OCI-LY1 (cell line): Measurements from ENCODE around the gene COL5A2.

Experiments used
- H2AFZ ChIP-seq: fragments of 200-600 bp; sonication (generic), shearing (Covaris generic); 2 replicates; pipeline ENCODE4 v1.6.0; 2014; ENCODE audit warnings: antibody characterized with exemption, mild to moderate bottlenecking, low read length
- H3F3A ChIP-seq: fragments of 200-600 bp; sonication (generic), shearing (Covaris generic); 2 replicates; pipeline ENCODE4 v1.6.0; 2014; ENCODE audit warnings: mild to moderate bottlenecking, antibody characterized with exemption, low read length, moderate library complexity; ENCODE audit not compliant: insufficient read depth
- H3K27ac ChIP-seq: fragments of 200-600 bp; sonication (generic); 2 replicates; pipeline ENCODE4 v1.5.1; 2014; ENCODE audit warnings: low read length, mixed run types, mild to moderate bottlenecking, low read depth; ENCODE audit not compliant: poor library complexity, severe bottlenecking
- H3K27me3 ChIP-seq: fragments of 200-600 bp; sonication (generic); 2 replicates; pipeline ENCODE4 v1.6.0; 2014; ENCODE audit warnings: antibody characterized with exemption, mild to moderate bottlenecking, low read length, moderate library complexity; ENCODE audit not compliant: insufficient read depth
- H3K36me3 ChIP-seq: fragments of 200-600 bp; sonication (generic); 2 replicates; pipeline ENCODE4 v1.6.1; 2014; ENCODE audit warnings: mild to moderate bottlenecking, antibody characterized with exemption, low read length, moderate library complexity, mixed read lengths; ENCODE audit not compliant: insufficient read depth
- H3K4me1 ChIP-seq: fragments of 200-600 bp; sonication (generic); 2 replicates; pipeline ENCODE4 v1.5.1; 2014; ENCODE audit warnings: mild to moderate bottlenecking, low read length, moderate library complexity; ENCODE audit not compliant: insufficient read depth, severe bottlenecking
- H3K4me2 ChIP-seq: fragments of 200-600 bp; sonication (generic), shearing (Covaris generic); 2 replicates; pipeline ENCODE4 v1.6.1; 2014; ENCODE audit warnings: low read length
- H3K4me3 ChIP-seq: fragments of 200-600 bp; sonication (generic); 2 replicates; pipeline ENCODE4 v1.5.1; 2014; ENCODE audit warnings: low read length, low read depth, mild to moderate bottlenecking, mixed read lengths; ENCODE audit not compliant: poor library complexity, severe bottlenecking
- H3K79me2 ChIP-seq: fragments of 200-600 bp; shearing (Covaris generic); 2 replicates; pipeline ENCODE4 v1.6.1; 2016; ENCODE audit warnings: mixed run types, low read length, mixed read lengths; ENCODE audit not compliant: insufficient read depth
- H3K9ac ChIP-seq: fragments of 200-600 bp; sonication (generic), shearing (Covaris generic); 2 replicates; pipeline ENCODE4 v1.6.1; 2014; ENCODE audit warnings: mild to moderate bottlenecking, low read length, mixed read lengths
- H3K9me2 ChIP-seq: fragments of 200-600 bp; sonication (generic), shearing (Covaris generic); 2 replicates; pipeline ENCODE4 v1.6.1; 2014; ENCODE audit warnings: low read depth, mild to moderate bottlenecking, low read length, mixed read lengths
- H3K9me3 ChIP-seq: fragments of 200-600 bp; shearing (Covaris generic); 2 replicates; pipeline ENCODE4 v1.6.1; 2014; ENCODE audit warnings: low read length, mixed read lengths
- H4K20me1 ChIP-seq: fragments of 200-600 bp; sonication (generic), shearing (Covaris generic); 2 replicates; pipeline ENCODE4 v1.6.0; 2016; ENCODE audit warnings: mild to moderate bottlenecking, low read length; ENCODE audit not compliant: insufficient read depth
- CTCF ChIP-seq: fragments of 200-600 bp; sonication (generic), shearing (Covaris generic); IDR thresholded peaks from 2 replicates; pipeline ENCODE4 v1.5.1; 2017; ENCODE audit warnings: mild to moderate bottlenecking, antibody characterized with exemption, low read length, moderate library complexity, mixed read lengths
- EZH2 ChIP-seq: fragments of 200-600 bp; sonication (generic), shearing (Covaris generic); IDR thresholded peaks from 2 replicates; pipeline ENCODE4 v1.8.0; 2017; ENCODE audit warnings: borderline replicate concordance, mixed run types, mild to moderate bottlenecking, antibody characterized with exemption, low read length, moderate library complexity, mixed read lengths

The COL5A2 gene

DNA sequence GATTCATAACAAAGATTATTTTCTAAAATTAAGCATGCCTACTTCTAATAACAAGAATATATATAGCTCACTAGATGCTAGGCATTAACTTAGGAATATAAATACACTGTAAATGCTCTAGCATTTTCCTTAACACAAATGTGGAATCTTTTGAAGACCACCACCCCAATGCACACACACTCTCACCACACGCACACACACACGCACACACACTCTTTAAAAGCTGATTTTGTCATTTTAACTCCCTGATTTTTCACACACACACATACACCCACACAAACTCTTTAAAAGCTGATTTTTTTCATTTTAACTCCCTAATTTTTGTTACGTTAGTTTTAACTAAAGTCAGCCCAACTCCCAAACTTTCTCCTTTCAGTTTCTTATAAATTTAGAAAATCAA, 3.0 kb downstream of the COL5A2 start:
- Histone ChIP-seq H3K27me3 (no peaks in the 10 kb centered on the region), H3K27ac (no peak overlapping the region), H3K4me1 (no peaks in the 10 kb centered on the region), H4K20me1 (no peaks in the 10 kb centered on the region), H3K9me2 (no peaks in the 10 kb centered on the region), H3K9ac (no peak overlapping the region), H2AFZ (no peak overlapping the region), H3K9me3 (no peaks in the 10 kb centered on the region), H3F3A (no peaks in the 10 kb centered on the region), H3K4me2 (no peak overlapping the region), H3K4me3 (no peak overlapping the region), H3K36me3 (no peaks in the 10 kb centered on the region), H3K79me2 (no peaks in the 10 kb centered on the region)
- TF ChIP-seq CTCF (no peak), EZH2 (no peak)

DNA sequence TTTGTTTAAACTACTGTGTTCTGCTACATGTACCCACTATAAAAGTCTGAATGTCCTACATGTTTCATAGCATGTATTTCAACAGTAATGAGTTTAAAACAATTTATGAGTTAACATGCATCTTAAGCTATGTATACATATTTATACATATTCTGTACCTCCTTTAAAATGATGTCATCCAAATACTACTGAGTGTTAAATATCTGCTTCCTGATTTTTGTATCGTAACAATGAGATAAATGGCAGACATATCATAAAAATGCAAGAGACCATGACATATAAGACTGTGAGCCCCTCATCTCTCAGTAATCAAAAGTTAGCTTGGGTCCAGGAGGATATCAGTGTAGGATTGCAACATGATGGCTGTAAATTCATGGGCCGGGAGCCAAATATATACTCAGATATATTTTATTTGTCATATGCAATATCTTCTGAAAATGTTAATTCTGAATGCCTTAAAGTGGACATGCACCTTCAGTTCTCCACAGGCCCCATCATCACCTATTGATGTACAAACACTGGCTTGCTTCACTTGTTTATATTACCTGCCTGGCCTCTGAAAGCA, 3.6 kb downstream of the COL5A2 start:
- H3K9ac ChIP-seq: no peak overlapping the region
- no peaks in the 10 kb centered on the region for H3K79me2 ChIP-seq
- H3K9me3 ChIP-seq: no peaks in the 10 kb centered on the region
- H3F3A ChIP-seq: no peaks in the 10 kb centered on the region
- H3K27me3 ChIP-seq: no peaks in the 10 kb centered on the region
- H3K4me3 ChIP-seq: no peak overlapping the region
- no peak overlapping the region for H3K4me2 ChIP-seq
- no peaks in the 10 kb centered on the region for H3K36me3 ChIP-seq
- H4K20me1 ChIP-seq: no peaks in the 10 kb centered on the region
- H2AFZ ChIP-seq: no peak overlapping the region
- H3K9me2 ChIP-seq: no peaks in the 10 kb centered on the region
- no peaks in the 10 kb centered on the region for H3K4me1 ChIP-seq
- no peak overlapping the region for H3K27ac ChIP-seq
- TF ChIP-seq EZH2 (no peak), CTCF (no peak)

DNA sequence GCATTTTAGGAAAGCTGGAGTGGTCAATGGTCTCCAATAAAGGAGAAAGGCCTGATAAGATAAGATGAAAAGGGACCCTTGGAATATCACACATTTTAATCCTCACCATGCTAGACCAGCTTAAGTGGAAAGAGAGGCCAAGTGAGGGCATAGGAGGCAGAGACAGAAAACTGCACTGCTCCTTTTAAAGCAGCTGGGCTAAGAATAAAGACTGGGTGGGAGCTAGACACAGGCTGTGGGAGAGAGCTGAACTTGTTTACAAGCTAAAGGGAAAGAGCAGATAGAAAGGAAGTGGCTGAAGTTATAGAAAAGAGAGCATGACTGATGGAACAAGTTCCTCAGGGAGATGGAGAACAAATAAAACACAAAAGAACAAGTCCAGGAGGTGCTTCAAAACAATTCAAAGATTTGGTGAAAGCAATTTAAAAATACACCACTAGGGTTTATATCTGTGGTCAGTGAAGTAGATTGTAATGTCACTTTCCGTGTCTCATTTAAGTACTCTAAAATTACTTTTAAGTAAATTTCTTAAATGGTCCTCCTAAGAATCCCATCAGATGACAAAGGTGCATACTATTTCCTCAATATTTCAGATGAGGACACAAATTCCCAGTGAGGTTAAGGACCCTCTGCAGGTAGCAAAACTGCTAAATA, 7.5 kb downstream of the COL5A2 start:
- no peak overlapping the region for H3K4me2 ChIP-seq
- H3K9me2 ChIP-seq: no peaks in the 10 kb centered on the region
- no peak overlapping the region for H2AFZ ChIP-seq
- H3F3A ChIP-seq: no peaks in the 10 kb centered on the region
- H3K27me3 ChIP-seq: no peaks in the 10 kb centered on the region
- H4K20me1 ChIP-seq: no peaks in the 10 kb centered on the region
- no peaks in the 10 kb centered on the region for H3K4me1 ChIP-seq
- no peaks in the 10 kb centered on the region for H3K9me3 ChIP-seq
- TF ChIP-seq CTCF (no peak), EZH2 (no peak)
- no peak overlapping the region for H3K4me3 ChIP-seq
- H3K27ac ChIP-seq: no peak overlapping the region
- no peaks in the 10 kb centered on the region for H3K79me2 ChIP-seq
- no peak overlapping the region for H3K9ac ChIP-seq
- no peaks in the 10 kb centered on the region for H3K36me3 ChIP-seq
